Measurements from ENCODE around the gene RCOR2.

- TF ChIP-seq USF2 (IDR thresholded peaks at IDR 0.05; ENCODE audit: low read depth, low read length) = no peak
- no peak for TF ChIP-seq FOS (IDR thresholded peaks at IDR 0.05; ENCODE audit: low read depth, low read length)
- TF ChIP-seq POLR2A (IDR thresholded peaks at IDR 0.05; ENCODE audit: low read depth, low read length) = no peak
- TF ChIP-seq CTCF (conservative IDR thresholded peaks at IDR 0.05; ENCODE audit: low read depth, low read length) = no peak
- no peak for TF ChIP-seq RFX5 (IDR thresholded peaks at IDR 0.05; ENCODE audit: low read depth, low read length)
- no peak for TF ChIP-seq RAD21 (IDR thresholded peaks at IDR 0.05; ENCODE audit: low read length)
These were observed 12.7 kb upstream of the RCOR2 start for GRCh38 chr11:63929616-63930015.
